Measurements from ENCODE around the gene CCR3. TPM values are rescaled to one million over a fixed set of nuclear protein-coding genes. Genes with fewer than 3 reads are reported as not detected.
"Not testable (repeated sequence)": the region's sequence is repeated elsewhere in the genome, so short reads cannot be mapped to it uniquely, and the experiment has no call there.

CCR3 gene
- not detected for total RNA-seq

- DNase-seq (ENCODE audit: low spot score), result no peak
Measured at GRCh38 chr3:46242120-46242519, at the start of gene CCR3. Gene CCR3, plus strand, starts transcription at chr3:46242460. Its CDS starts 22,699 bp downstream, at chr3:46265159.

DNA sequence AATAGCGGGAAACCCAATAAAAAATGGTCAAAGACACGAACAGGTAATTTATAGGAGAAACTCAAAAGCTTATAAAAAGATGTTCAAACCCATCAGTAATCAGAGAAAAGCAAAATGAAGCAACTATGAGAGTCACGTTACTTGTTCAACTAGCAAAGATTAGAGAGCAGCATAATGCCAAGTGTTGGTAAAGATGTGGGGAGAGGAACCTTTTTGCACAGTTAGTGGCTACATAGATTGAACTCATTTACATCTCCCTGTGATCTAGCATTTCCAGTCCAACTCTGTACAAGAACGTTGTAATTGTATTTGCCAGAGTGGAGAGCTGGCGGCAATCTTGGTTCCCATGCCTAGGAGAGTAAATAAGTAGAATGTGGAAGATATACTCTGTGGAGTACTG is 49.3 kb upstream of the CCR3 start:
- no peak for DNase-seq (ENCODE audit: low spot score)

- no peak for DNase-seq (ENCODE audit: low spot score)
Measured at GRCh38 chr3:46193436-46193835, 48.8 kb upstream of the CCR3 start.

- DNase-seq (ENCODE audit: low spot score), result no peak
Measured at GRCh38 chr3:46194868-46195553, 47.2 kb upstream of the CCR3 start.

- DNase-seq (ENCODE audit: low spot score), result no peak
Measured at GRCh38 chr3:46196261-46196957, 45.9 kb upstream of the CCR3 start.

DNA sequence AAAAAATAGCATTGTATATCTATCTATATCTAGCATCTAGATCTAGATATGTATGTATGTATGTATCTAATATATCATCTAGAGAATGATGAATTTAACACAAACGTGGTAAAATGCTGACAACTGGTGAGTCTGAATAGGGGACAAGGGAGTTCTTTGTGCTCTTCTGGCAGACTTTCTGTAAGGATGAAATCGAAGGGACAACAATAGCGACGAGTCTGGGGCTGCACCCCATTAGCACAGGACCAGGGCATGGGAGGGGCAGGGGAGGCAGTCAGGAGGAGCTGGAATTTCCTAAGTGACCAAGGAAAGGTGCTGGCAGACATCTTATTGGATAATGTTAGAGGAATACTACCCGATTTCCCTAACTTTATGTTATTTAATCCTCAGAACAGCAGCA is 42.0 kb upstream of the CCR3 start:
- no peak for DNase-seq (ENCODE audit: low spot score)

DNA sequence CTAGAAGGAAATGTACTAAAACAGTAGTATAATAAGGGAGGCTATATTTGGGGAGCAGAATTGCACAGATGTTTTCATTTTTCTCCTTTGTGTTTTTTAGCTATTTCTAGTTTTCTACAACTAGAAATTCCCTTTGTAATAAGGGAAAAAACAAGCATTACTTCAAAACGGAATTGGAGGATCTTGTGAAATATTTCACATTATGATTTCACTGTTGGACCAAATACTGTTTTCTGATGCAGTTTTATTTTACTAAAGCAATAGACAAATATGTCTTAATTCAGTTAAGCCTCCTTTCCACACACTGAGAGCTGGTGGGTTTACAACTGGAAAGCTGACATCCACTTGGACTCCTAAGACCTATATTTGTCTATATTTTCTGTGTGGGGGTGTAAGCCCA is 41.5 kb upstream of the CCR3 start:
- DNase-seq (ENCODE audit: low spot score), result no peak

DNA sequence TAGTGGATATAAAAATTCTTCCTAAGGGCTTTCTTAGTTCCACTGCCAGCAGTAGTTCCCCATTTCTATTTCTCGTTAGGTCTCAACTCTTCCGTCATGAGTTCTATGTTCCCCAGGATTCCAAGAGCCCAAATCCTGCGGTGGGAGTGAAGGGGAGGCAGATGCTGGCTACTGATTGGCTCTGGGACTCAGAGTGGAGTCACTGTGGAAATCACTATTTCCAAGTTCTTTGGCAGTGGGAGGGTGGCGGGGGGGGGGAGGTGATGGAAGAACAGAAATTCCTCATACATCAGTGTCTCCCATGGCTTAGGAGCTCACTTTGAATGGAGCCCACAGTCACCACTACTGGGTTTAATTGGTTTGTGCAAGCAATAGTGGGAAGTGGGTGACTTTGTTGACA is 39.7 kb upstream of the CCR3 start:
- DNase-seq (ENCODE audit: low spot score), result no peak

DNA sequence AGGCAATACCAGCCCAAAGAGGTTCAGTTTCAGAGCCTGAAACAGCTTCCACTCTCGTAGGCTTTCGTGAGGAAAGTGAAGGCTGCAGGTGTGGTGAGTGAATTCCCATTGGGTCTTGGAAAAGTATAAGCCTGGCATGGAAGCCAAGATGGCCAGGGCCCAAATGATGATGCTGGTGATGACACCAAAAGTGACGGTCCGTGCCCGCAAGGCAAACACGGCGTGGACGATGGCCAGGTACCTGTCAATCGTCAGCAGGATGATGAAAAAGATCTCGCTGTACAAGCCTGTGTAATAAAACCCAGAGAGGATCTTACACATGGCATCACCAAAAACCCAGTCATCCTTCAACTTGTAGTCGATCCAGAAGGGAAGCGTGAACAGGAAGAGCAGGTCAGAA is 38.6 kb upstream of the CCR3 start:
- no peak for DNase-seq (ENCODE audit: low spot score)

DNA sequence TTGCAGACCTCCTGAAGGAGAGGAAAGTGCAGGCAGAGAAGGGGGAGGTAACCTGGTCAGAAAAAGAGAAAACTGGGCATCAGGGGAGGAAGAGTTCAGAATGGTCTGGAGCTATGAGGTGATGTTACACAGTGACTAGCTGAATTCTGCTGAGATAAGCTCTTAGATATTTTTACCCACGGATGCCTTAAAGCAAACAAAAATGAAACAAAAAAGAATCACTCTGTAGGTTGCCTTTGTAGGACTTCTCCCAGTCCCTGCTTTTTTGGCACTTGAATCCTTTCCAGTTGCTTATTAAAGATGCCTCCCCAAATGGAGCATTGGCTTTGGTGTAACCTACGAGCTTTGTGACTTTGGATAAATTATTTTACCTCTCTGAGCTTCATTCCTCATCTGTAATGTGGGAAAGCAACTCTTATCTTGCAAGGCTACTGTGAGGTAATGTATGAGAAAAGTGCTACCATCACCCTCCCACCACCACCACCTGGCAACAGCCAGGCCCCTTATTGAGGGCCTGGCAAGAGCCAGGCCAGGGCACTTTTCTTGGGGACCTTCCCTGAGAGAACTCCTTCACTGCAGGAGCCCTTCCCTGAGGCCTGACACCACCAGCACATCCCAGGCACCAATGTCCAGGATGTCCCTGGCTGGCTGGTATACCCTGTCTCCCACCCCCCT is 36.8 kb upstream of the CCR3 start:
- DNase-seq (ENCODE audit: low spot score), result no peak

DNA sequence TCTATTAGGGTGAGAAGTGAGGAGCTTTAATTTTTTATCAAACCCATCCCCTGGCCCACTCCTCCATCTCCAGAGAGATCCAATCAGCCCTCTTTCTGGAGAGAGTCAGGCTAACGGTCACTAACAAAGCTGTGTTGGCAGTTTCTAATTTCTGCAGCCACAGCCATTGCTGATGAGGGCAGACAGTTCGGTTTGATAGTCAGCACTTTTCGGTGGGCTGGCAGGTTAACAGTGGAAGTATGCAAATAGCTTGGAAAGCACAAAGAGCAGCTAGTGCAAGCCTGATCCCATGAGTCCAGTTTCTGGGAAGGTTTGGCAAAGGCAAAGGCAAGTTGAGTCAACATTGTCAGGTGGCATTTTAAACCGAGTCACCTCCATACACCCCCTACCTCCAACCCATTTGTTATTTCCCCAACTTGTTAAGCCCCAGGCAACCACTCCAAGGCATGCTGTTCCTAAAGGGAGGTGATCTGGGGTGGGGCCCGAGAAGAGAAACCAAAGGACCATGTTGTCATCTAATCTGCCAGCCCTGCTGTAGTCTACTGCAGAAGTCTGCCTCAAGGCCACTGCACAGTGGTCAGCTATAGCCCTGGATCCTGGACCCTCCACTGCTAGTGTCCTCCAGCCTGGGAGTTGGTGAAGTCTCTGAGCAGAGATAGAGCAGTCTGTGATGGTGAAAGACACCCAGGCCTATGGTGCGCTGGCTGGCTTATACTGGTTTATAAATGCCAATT is 35.8 kb upstream of the CCR3 start:
- no peak for DNase-seq (ENCODE audit: low spot score)

DNA sequence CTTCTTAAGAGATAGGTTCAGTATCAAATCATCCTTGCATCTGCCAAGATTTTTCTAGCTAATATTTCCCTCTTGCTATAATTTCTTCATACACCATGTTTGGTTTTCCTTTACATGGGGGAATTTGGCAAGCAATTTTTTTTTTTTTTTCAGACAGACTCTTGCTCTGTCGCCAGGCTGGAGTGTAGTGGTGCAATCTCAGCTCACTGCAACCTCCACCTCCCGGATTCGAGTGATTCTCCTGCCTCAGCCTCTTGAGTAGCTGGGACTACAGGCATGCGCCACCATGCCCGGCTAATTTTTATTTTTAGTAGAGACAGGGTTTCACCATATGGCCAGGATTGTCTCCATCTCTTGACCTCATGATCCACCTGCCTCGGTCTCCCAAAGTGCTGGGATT is 34.7 kb upstream of the CCR3 start:
- not testable (repeated sequence) for DNase-seq (ENCODE audit: low spot score)

DNA sequence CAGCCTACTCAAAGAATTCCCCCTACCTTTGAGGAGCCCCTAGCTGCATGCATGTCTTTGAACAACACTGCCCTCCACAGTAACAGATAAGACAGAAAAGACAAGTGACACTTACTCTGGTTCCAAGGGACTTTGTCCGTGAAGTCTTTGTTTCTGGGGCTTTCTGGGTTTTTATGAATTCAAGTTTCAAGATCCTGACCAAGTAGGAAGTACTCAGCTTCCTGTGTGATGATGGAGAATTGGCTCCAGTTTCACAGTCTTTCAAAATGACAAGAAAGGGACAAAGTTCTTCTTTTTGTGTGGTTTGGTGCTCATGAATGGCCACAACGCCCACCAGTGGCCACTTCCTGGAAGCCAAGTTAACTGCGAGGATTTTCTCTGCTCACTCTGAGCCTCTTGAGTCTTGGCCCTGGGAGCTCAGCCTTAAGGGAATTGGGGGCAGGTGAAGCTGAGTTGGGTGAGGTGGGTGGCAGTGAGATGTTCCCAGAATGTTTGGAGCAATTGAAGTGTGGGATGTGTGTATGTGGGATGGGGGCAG is 34.0 kb upstream of the CCR3 start, which contains the start of gene CCR1:
TSS of gene CCR1 (minus strand) at position 147 of the 538 bp plus-strand sequence. CDS start 4,000 bp downstream, outside the sequence.
- no peak for DNase-seq (ENCODE audit: low spot score)

DNA sequence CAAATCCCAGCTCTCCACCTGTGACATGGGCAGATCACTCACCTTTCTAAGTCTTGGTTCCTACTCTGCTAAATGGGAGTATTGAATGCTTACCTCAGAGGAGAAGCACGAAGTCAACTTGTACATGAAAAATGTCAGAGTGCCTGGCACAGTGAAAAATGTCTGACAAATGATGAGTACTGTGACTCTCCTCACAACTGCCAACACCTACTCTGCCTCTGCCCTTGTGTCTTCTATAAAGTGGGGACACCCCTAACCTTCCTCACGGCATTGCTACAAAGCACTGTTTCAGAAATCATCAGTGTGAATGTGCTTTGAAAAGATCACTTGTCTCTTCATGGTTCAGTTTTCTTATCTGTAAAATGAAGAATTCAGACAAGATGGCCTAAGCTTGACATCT is 33.2 kb upstream of the CCR3 start:
- no peak for DNase-seq (ENCODE audit: low spot score)

DNA sequence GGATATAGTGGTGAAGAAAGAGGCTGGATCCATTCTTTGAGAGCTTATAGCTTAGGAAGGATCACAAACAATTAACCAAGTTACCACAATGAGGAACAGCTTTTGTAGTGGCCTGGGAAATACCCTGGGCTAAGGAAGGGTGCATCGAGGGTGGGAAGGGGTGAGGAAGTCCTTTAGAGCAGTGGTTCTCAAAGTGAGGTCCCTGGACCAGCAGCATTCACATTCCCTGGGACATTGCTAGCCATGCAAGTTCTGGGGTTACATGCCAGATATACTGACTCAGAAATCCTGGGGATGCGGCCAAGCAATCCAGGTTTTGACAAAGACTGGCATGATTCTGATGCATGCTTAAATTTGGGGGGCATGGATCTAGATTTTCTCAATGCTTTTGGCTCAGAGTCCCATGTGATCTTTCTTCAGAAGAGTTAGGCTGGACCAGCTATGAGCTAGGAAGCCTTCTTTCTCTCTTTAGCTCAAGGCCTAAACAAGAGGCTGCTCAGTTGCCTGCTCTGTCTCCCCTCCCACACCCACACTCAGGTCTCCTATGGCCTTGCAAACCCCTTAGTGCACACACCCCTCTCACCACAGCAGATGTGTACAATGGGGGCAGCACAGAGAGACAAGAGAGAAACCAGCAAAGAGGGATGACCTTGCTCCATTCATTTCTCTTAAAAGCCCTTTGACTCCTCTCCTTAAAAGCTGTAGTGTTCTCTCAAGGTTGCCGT is 32.4 kb upstream of the CCR3 start:
- DNase-seq (ENCODE audit: low spot score), result no peak

DNA sequence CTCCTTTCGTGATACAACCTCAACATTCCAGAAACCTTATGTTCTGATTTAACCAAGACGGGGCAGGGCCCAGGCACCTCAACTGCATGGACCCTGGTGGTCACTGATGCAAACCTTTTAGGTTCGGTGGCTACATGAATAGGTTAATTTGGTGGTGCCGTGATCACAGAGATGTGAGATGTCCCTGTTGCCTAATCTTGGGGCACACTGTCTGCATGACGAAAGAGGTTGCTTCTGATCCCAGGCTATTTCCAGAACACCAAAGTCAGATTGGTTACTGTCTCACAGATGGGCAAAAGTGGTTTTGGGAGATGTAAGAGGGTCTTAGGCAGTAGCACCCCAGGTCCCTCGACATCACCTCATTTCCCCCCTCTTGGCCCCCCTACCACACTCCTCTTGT is 30.2 kb upstream of the CCR3 start:
- DNase-seq (ENCODE audit: low spot score), result no peak

- DNase-seq (ENCODE audit: low spot score), result no peak
Measured at GRCh38 chr3:46213201-46213600, 29.1 kb upstream of the CCR3 start.

- no peak for DNase-seq (ENCODE audit: low spot score)
Measured at GRCh38 chr3:46214751-46215352, 27.4 kb upstream of the CCR3 start.

- DNase-seq (ENCODE audit: low spot score), result no peak
Measured at GRCh38 chr3:46215810-46216414, 26.3 kb upstream of the CCR3 start.

GRCh38 chr3:46218196-46218709 is 24.0 kb upstream of the CCR3 start:
- DNase-seq (ENCODE audit: low spot score), result no peak
